Measurements from ENCODE around the gene ZBTB17.
A peak's percentile ranks its signal among the peaks of the same experiment; 100 is the strongest.

ZBTB17 gene

GRCh38 chr1:16011936-16012589 is 36.2 kb upstream of the ZBTB17 start:
- H3K9ac ChIP-seq: no peak overlapping the region
- no peaks in the 10 kb centered on the region for H3K9me3 ChIP-seq (ENCODE audit: control insufficient read depth, low read length)
- H3K36me3 ChIP-seq (ENCODE audit: control insufficient read depth, insufficient read depth, low read length): no peaks in the 10 kb centered on the region
- no peak for TF ChIP-seq CTCF (IDR thresholded peaks at IDR 0.05)
- H3K79me2 ChIP-seq: no peaks in the 10 kb centered on the region
- no peaks in the 10 kb centered on the region for H3K27me3 ChIP-seq (ENCODE audit: control insufficient read depth, insufficient read depth, low read length)
- peak overlapping the region; percentile 92 for H3K4me3 ChIP-seq (ENCODE audit: low read depth, low read length)
- H3K27ac ChIP-seq: peak overlapping the region; percentile 99
- H2AFZ ChIP-seq: no peak overlapping the region
- H3K4me1 ChIP-seq: peaks cover 17% of the 10 kb centered on the region
- H3K4me2 ChIP-seq (ENCODE audit: low read length): peak overlapping the region; percentile 99

GRCh38 chr1:16010837-16011236 is 34.9 kb upstream of the ZBTB17 start:
- no peaks in the 10 kb centered on the region for H3K27me3 ChIP-seq (ENCODE audit: control insufficient read depth, insufficient read depth, low read length)
- no peak overlapping the region for H3K4me2 ChIP-seq (ENCODE audit: low read length)
- H3K36me3 ChIP-seq (ENCODE audit: control insufficient read depth, insufficient read depth, low read length): no peaks in the 10 kb centered on the region
- H3K4me3 ChIP-seq (ENCODE audit: low read depth, low read length): no peak overlapping the region
- no peak overlapping the region for H3K27ac ChIP-seq
- H3K9me3 ChIP-seq (ENCODE audit: control insufficient read depth, low read length): no peaks in the 10 kb centered on the region
- H3K79me2 ChIP-seq: no peaks in the 10 kb centered on the region
- no peak for TF ChIP-seq CTCF (IDR thresholded peaks at IDR 0.05)
- H3K4me1 ChIP-seq: peaks cover 6% of the 10 kb centered on the region
- no peak overlapping the region for H3K9ac ChIP-seq
- H2AFZ ChIP-seq: no peak overlapping the region

GRCh38 chr1:16009678-16010077 is 33.8 kb upstream of the ZBTB17 start:
- no peak overlapping the region for H3K9ac ChIP-seq
- H3K36me3 ChIP-seq (ENCODE audit: control insufficient read depth, insufficient read depth, low read length): no peaks in the 10 kb centered on the region
- no peak overlapping the region for H3K4me3 ChIP-seq (ENCODE audit: low read depth, low read length)
- H3K9me3 ChIP-seq (ENCODE audit: control insufficient read depth, low read length): no peaks in the 10 kb centered on the region
- no peaks in the 10 kb centered on the region for H3K27me3 ChIP-seq (ENCODE audit: control insufficient read depth, insufficient read depth, low read length)
- H3K4me1 ChIP-seq: peaks cover 4% of the 10 kb centered on the region
- TF ChIP-seq CTCF (IDR thresholded peaks at IDR 0.05): no peak
- H2AFZ ChIP-seq: no peak overlapping the region
- no peak overlapping the region for H3K4me2 ChIP-seq (ENCODE audit: low read length)
- H3K79me2 ChIP-seq: no peaks in the 10 kb centered on the region
- H3K27ac ChIP-seq: no peak overlapping the region

- H3K4me3 ChIP-seq (ENCODE audit: low read depth, low read length): no peak overlapping the region
- H3K27ac ChIP-seq: no peak overlapping the region
- no peaks in the 10 kb centered on the region for H3K79me2 ChIP-seq
- H3K27me3 ChIP-seq (ENCODE audit: control insufficient read depth, insufficient read depth, low read length): no peaks in the 10 kb centered on the region
- no peaks in the 10 kb centered on the region for H3K9me3 ChIP-seq (ENCODE audit: control insufficient read depth, low read length)
- no peaks in the 10 kb centered on the region for H3K36me3 ChIP-seq (ENCODE audit: control insufficient read depth, insufficient read depth, low read length)
- TF ChIP-seq CTCF (IDR thresholded peaks at IDR 0.05): peak; percentile 86
- H3K9ac ChIP-seq: no peak overlapping the region
- H2AFZ ChIP-seq: no peak overlapping the region
- peaks cover 4% of the 10 kb centered on the region for H3K4me1 ChIP-seq
- H3K4me2 ChIP-seq (ENCODE audit: low read length): no peak overlapping the region
Measured at GRCh38 chr1:16009030-16009460, 33.1 kb upstream of the ZBTB17 start.

All from parathyroid adenoma (tissue), 2 donors.